NCI-H187 (cell line): ENCODE data around the gene DUSP22.
"Not testable (repeated sequence)": the region's sequence is repeated elsewhere in the genome, so short reads cannot be mapped to it uniquely, and the experiment has no call there.

ENCODE experiments used
- DNase-seq, 2 experiments: peaks; one replicate each; lab custom pipeline; 2025; lab: John Stamatoyannopoulos, UW

DUSP22 gene

DNA sequence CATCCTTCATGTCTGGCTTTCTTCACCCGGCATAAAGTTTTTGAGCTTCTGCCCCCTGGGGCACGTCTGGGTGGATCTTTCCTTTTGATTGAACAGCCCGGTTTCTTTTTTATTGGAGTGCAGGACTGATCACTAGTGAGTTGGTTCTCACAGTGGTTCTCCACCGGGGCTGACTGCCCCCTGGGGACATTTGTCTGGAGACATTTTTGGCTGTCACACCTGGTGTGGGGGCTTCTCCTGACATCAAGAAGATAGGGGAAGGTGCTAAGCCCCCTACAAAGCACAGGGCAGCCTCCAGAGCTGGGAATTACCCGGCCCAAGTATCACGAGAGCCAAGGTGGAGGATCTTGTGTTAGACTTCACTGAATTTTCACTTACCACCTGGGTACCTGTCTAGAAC is 73.5 kb downstream of the DUSP22 start:
- DNase-seq, result no peak

DNA sequence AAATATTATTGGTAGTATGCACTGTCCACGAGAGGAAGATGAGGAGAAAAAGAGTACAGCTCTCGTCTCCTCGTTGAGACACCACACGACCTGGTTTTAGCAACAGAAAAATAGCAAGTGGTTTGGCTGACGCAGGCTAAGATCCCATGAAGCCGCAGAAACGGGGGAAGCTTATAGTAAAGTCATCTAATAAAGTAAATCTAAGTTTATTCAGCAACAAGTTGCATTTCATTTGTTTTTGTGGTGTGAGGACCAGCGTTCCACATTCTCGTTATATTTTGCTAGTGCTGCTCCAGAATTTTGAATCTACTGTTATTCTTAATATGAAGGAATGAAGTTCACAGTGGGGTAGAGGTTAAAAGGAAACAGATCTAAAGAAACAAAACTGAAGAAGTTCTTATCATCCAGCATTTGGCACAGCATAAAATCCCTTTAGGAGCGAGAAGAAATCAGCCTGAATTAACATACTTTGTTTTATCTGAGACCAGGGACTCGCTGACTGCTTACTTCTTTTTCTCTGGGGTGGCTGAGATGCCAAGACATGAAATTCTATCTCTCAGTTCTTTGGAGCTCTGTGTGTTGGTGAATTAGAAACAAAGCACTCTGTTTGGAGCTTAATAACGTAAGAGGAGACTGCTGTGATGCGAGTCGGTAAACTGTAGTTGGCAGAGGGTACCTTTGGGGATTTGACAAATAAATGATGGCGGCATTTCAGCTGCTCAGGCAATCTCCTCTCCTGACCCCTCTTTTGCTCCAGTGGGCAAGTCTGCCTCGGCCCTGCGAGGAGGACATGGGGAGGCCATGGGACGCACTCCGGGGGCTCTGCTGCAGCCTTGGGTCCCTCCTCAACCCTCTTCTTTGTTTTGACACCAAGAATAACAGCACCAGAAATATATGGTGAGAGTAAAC is 74.4 kb downstream of the DUSP22 start:
- DNase-seq, result no peak

DNA sequence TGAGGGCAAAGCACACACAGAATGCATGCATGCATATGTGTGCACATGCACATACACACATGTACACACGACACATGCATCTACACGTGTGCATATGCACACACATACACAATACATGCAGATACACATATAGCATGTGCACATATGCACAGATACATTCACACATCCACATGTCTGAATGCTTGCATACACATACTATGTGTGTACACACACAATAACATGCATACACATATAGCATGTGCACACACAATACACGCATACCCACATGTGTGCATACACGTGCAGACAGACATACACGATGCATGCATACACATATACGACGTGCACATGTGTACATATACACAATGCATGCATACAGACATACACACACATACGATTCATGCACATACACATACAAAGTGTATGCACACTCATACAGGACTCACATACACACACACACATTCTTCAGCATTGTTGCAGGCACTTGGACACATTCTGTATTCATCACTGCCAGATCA is 75.1 kb downstream of the DUSP22 start:
- no peak for DNase-seq

DNA sequence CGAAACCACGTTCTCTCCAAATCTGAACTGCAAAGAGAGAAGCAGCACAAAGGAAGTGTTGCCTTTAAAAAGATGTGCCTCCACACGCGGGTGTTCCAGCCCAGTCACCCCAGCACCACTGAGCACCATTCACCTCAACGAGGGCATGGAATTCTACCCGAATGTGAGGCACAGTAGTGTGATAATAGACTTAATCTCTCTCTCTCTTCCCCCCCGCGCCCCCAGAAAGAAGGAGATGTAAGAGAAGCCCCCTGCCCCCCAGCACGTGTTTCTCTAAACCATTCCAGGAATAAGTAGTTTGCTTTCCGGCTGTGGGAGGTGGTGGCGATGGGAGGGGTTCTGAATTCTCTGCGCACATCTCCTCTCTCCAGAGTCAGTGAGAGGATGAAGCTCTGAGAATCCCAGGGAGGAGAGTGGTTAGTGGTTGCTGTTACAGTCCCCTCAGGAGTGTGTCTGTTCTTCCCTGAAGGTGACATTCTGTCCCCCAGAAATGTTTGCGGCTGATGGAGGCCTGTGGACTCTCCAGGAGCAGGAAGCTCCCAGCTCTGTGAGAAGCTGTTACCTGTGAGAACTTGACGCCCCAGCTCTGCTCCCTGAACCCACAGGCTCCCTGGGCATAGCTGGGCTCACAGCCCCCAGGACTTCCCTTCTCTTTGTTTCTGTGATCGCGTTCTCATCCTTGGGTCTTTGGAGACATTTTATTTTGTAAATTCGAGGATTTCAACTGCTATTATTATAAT is 75.8 kb downstream of the DUSP22 start:
- no peak for DNase-seq

DNA sequence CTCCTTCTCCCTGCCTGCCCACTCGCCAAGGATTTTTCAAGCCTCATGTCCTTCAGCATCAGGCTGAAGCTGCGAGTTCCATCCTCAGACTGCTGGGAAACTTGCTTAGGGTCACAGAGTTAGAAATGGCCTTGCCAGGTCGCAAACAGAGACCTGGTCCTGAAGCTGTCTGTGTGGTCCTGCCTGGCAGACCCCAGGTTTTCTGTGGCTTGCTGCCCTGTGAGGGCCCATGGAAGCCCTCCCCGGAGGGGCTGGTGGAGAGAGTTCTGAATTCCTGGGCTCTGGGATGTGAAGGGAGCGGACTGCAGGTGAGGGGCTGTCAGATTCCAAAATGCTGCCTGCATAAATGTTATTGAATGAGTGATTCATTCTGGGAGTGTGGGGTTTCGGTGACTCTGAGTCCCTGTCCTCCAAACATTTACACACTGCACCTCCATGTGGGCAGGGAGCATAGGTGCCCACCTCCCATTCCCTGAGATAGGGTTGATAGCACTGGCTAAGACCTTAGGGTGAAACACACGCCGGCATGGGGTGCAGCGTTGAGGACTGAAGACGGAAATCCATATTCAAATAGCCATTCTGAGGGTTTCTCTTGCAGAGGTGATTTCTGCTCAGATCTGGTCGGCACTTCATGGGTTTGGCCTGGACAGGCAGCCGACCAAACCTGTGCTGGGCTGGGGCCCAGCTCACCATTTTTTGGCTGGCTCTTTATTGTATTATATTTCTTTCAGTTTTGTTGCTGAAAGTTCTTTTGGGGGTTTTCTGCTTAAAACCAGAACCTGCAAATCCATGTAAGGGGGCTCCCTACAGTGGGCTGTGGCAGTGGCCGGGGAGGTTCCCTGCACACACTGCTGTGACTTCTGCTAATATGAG is 77.5 kb downstream of the DUSP22 start:
- DNase-seq, result no peak

DNA sequence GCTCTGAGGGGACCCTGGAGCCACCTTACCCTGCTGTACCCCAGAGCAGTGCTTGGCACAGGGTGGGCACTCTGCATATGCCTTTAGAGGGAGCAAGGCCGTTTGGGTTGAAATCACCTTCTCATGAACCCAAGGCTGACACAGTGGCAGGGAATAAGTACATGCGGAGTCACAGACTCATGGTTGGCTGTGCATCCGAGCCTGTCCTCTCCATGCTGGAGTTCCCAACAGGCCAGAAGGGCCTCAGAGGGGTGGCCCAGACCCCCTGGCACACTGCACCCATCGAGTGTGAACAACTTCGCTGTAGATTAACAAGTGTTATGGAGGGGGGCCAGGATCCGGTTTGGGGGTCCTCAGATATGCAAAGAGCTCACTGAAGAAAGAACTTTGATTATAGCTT is 78.3 kb downstream of the DUSP22 start:
- no peak for DNase-seq

DNA sequence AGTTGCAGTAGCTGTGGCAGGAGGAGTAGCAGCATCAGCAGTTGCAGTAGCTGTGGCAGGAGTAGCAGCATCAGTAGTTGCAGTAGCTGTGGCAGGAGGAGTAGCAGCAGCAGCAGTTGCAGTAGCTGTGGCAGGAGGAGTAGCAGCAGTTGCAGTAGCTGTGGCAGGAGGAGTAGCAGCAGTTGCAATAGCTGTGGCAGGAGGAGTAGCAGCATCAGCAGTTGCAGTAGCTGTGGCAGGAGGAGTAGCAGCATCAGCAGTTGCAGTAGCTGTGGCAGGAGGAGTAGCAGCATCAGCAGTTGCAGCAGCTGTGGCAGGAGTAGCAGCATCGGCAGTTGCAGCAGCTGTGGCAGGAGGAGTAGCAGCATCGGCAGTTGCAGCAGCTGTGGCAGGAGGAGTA is 79.6 kb downstream of the DUSP22 start:
- not testable (repeated sequence) for DNase-seq

DNA sequence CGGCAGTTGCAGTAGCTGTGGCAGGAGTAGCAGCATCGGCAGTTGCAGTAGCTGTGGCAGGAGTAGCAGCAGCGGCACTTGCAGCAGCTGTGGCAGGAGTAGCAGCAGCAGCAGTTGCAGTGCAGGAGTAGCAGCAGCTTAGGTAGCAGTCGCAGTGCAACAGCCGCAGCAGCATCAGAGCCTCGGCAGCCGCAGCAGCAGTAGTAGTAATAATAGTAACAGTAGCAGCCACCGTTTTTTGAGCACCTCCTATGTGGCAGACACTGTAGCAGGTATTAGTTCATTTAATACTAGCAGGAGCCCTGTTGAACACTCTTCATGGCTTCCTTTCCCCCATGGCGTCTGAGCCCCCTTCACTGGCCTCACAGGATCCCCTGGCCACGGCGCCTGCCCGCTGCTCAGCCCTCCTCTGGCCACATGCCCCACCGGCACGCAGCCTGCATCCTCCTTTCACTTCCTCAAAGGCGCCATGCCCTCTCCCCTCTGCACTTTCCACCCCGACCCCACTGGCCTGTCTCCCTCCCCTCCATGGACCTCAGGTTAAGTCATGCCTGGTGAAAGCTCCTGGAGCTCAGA is 80.1 kb downstream of the DUSP22 start:
- no peak for DNase-seq

DNA sequence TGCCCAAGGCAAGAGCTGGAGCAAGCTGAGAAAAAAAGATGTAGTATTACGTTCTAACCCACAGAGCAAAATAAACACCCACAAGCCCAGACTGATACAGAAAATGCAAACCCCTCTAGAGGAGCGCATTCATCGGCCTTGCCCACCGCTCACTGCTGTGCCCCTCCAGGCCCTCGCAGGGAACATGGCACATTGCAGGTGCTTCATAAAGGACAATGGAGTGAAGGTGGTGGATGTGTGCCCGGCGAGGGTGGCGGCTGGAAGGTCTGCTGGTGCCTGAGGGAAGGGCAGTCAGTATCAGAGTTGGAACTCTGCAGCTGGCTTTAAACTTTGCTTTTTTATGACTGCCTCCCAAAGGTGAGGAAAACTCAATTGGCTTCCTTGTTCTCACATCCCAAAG is 80.7 kb downstream of the DUSP22 start:
- DNase-seq, result no peak

DNA sequence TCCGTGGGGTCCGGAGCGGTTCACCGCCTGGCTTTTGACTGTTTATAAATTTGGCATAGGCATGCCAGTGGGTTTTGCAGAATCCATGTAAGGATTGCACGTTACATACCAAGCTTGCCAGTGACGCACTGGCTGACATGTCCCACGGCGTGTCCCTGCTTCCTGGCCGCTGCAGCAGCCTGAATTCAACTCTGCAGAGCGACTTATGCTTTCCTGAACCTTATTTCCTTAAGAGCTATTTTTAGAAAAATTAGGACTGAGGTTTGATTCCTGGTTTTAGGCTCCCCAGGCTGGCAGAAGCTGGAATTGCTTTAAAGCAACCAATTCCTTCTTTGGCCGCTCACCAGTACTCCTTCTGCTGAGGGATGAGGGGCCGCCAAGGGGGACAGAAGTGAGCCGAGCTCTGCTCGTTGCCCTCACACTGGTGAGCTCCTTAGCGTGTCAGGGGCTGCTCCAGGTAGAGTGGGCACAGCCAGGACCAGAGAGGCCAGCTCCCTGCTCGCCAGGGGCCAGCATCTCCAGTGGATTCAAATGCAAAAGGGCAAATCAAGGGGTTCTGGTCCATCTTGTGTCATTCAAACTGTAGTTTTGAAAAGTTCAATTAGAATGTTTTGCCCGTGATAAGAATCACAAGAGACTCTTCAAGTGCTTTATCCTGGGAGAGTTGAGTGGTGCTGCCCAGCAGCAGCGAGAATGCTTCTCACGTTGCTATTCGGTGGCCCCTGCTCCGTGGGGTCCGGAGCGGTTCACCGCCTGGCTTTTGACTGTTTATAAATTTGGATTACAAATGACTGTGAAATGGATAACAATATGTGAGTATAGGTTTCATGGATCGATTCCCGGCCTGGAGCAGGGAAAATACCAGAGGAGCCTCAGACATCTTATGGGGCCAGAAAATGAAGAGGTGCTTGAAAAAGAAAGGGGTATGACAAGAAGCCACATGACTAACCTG is 81.8 kb downstream of the DUSP22 start:
- no peak for DNase-seq

DNA sequence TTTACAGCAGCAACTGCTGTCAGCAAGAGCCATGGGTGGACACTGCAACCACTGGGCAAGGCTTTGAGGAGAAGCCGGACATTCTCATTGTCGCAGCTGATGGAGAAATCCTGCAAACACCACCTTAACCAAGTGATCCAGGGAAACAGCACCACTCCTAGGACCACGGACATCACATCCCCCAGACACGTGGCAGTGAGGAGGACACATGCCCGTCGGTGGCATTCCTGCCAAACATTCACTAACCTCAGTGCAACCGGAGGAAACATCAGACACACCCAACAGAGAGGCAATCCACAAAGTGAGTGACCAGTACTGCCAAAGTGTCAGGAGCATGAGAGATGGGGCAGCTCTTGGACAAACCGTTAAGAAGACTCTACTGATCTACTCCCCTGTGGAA is 82.7 kb downstream of the DUSP22 start:
- DNase-seq, result no peak

DNA sequence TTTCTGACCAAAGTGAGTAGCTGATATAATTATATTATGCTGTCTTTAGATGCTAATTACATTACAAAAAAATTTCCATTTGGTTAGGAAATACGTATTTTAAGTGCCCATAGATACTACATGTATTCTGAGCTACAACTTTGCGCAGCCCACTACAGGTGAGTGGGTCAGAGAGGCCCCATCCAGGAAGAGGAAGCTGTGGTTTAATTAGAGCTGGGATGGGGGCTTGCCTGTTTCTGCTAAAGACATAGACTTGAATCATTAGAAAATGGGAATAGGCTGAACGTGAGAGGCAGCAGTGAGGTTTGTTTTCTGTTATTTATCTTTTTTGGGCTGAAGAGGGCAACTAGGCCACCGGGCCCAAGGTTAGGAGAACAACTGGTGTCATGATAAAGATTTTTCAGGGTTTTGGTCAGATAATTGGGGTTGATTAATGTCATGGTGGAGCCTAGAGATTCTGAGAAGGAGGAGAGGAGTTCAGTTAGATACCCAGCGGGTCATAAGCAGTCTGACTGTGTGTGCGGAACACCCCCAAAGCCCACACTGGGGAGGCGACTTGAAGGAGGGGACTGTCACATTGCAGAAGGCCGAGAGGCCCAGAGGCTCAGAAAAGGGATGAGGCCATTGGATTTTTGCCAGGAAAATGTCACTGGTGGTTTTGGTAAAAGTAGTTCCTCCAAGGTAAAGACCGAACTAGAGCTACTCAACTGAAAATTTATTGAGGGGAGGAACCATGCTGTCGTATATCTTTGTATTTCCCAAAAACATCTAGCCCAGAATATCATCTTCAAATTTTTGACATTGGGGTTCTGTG is 84.7 kb downstream of the DUSP22 start:
- DNase-seq, result no peak

DNA sequence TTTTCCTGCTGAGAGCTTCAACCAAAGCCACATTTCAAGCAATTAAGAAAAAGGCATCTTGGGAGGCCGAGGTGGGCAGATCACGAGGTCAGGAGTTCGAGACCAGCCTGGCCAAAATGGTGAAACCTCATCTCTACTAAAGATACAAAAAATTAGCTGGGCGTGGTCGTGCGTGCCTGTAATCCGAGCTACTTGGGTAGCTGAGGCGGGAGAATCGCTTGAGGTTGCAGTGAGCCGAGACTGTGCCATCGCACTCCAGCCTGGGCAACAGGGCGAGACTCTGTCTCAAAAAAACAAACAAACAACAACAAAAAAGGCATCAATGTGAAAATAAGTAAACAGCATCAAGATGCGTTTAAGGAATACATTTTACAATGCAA is 85.3 kb downstream of the DUSP22 start:
- not testable (repeated sequence) for DNase-seq

DNA sequence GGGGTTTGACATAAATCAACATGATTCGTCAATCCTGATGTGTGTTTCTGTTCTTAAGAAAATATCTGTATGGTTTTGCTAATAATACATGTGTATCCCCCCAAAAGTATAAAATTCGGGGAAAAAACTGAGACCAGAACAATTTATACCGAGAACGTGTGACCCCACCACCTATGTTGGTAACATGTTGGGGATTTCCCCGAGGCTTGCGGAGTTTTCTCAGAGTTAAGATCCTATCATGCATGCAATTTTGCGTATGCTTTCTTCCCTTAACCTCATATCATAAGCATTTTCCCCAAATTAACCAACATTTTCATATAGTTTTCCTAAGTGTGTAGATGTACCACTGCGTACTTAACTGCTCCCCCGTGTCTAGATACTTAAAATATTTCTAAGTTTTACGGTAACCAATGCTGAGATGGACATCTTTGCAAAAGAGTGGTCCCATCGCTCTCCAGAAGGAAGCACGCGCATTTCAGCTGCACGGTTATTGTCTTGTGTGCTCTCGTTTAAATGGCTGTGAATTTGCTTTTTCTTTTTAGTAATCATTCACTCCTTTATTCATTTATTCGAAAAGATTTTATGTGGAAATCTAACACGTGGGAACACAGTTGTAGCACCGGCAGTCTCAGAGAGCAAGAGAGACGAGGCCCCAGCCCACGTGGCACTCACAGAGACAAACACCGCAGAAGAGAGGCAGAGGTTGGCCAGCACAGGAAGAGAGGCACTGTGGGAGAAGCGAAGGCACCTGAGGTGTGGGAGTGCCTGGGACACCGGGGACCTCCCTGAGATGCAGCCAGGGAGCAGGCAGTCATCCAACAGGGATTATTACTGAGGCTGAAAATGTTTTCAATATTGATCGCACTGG is 86.0 kb downstream of the DUSP22 start:
- DNase-seq, result no peak

DNA sequence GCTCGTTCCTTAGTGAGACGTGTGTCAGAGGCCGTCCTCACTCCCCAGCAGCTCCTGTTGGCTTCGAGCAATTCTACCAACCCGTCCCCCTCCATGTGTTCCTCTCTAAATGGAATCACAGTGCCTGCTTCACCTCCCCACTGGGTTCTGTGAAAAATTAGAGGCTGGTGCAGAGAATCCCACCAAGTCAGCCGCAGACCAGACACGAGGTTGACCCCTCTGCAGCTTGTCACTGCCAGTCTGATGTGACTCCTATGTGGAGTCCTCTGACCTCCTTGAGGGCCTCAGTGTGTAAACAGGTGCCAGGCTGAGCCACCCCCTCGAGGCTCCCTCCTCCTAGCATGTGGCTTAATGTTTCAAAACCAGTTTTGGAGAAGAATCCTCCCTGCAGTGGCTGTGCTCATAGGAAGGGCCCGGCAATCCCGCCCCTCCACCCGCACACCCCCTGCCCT is 86.7 kb downstream of the DUSP22 start:
- no peak for DNase-seq

DNA sequence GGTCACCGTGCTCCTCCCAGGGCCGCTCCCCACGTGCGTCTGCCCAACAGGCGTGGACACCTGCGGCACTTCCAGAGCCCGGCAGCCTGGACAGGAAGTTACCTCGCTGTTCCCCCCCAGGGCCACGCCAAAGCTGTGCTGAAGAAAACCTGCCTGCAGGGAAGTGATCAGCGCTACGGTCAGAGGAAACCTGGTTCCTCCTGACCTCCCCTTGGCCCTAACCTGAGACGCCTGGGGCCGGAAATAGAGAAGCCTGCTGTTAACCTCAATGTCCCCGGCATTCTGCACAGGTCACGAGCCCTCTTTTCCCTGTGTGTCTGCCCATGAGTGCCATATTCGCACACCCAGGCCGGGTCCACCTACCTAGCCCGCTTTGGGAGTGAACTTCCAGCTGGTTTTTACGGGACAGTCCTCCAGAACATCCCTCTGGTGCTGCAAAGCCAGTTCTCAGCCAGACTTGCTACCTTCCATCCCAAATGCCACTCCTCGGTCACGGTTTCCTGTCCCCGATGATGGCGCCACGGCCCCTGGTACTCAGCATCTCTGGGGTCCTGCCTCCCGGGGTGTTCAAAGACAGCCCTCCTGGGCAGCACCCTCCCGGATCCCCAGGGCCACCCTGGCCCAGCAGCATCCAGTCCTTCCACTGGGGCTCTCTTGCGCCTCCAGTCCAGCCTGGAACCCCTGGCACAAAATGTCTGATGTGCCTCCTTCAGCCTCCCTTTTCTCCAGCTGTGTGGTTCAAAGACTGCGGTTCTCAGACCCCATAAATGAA is 87.3 kb downstream of the DUSP22 start:
- DNase-seq, result no peak

DNA sequence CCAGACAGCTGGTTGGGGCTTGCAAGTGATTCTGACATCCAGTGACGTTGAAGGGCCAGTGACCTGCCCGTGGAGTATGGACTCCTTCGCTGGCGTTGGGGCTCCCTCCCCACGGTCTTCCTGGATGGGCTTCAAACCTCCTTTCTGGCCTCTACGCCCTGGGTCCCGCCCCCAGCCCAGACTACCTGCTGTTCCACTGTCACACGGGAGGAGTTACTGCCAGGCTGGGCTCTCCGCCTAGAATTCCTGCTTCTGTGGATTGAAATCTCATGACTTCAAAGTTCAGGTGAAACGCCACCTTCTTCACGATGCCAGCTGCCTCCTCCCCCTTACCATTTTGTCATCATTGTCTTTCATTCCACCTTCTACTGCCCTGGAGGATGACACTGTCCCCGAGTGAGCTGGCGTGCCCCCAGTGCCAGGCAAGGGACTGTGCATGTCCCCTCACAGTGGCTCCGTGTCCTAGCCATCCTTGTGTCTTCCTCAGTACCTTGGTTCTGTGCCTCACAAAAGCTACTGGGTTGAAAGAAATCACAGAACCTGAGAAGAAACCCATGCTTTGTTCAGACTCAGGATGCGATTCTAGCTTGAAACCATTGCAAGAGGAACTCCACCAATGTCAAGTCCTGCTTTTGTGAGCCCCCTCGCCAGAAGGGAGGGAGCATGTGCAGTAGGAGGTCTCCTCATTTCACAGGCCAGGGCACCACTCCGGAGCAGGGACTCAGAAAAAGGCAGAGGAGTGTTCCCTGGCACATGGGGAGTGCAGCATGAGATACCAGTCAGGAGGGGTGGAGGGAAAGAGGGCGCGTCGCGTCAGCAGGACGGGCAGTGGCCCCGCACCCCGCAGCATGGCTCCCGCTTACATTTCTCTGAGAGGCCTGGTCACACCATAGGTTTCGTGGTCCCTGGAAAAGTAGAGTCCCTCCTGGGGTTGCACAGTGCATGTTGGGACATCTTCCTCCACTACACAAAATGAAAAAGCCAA is 88.2 kb downstream of the DUSP22 start:
- no peak for DNase-seq
